Astrocyte of the cerebellum (primary cell): ENCODE results near the gene KRTAP5-4.
"Not testable (repeated sequence)": the region's sequence is repeated elsewhere in the genome, so short reads cannot be mapped to it uniquely, and the experiment has no call there.

Source experiments
- DNase-seq: peaks from one replicate; pipeline ENCODE4 v3.0.0-alpha.2; 2011; ENCODE audit warnings: low read depth
- H3K4me3 ChIP-seq: 2 replicates; pipeline ENCODE4 v1.5.1; 2011; ENCODE audit warnings: mild to moderate bottlenecking, low read depth, low read length, moderate library complexity
- in situ Hi-C: cut with HindIII; loops from 2 replicates; pipeline ENCODE4 v1.10.0; 2017; ENCODE audit warnings: low sequenced_read_pairs
- TF ChIP-seq, protein P1 (sequence below): IDR thresholded peaks from 2 replicates; pipeline ENCODE4 v1.5.1; 2012; ENCODE audit warnings: low read length, low read depth, moderate library complexity, mild to moderate bottlenecking; ENCODE audit errors: missing control alignments

Gene KRTAP5-4

GRCh38 chr11:1647901-1648652 lies 26.1 kb upstream of the KRTAP5-4 start:
- DNase-seq: no peak
- H3K4me3 ChIP-seq: no peak overlapping the region
- TF ChIP-seq, protein P1, sequence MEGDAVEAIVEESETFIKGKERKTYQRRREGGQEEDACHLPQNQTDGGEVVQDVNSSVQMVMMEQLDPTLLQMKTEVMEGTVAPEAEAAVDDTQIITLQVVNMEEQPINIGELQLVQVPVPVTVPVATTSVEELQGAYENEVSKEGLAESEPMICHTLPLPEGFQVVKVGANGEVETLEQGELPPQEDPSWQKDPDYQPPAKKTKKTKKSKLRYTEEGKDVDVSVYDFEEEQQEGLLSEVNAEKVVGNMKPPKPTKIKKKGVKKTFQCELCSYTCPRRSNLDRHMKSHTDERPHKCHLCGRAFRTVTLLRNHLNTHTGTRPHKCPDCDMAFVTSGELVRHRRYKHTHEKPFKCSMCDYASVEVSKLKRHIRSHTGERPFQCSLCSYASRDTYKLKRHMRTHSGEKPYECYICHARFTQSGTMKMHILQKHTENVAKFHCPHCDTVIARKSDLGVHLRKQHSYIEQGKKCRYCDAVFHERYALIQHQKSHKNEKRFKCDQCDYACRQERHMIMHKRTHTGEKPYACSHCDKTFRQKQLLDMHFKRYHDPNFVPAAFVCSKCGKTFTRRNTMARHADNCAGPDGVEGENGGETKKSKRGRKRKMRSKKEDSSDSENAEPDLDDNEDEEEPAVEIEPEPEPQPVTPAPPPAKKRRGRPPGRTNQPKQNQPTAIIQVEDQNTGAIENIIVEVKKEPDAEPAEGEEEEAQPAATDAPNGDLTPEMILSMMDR: no peak
- in situ Hi-C loops: no loop called here

GRCh38 chr11:1646540-1646939 lies 24.6 kb upstream of the KRTAP5-4 start:
- in situ Hi-C loops: not testable (repeated sequence)

DNA sequence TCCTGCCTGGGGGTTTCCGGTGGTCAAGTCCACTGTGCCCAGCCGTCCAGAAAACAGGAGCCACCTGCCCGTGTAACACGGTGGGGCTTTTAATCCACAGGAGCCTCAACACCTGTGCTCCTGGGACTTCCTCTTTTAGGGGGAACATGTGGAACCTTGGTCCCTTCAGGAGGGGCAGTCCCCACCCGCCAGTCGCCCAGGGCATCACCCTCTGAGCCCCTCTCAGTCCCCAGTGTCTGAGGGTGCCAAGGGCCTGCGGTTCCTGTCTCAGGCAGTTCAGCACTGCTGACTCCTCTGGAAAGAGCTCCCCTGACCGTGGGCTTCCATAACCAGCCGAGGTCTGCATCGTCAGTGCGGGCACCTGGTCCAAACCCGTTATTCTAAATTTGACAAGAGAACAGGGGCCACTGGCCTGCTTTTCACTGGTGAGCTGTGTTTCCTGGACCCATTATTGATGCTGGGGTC lies 23.5 kb upstream of the KRTAP5-4 start:
- DNase-seq: no peak
- no peak overlapping the region for H3K4me3 ChIP-seq
- TF ChIP-seq, protein P1: no peak
- in situ Hi-C loops: no loop called here

More at GRCh38 chr11:1646540-1646939, 24.6 kb upstream of the KRTAP5-4 start:
- H3K4me3 ChIP-seq, DNase-seq: not testable (repeated sequence)

GRCh38 chr11:1644601-1645356 lies 22.8 kb upstream of the KRTAP5-4 start:
- H3K4me3 ChIP-seq: no peak overlapping the region
- in situ Hi-C loops: no loop called here
- TF ChIP-seq, protein P1: no peak
- no peak for DNase-seq

GRCh38 chr11:1643146-1643690 lies 21.3 kb upstream of the KRTAP5-4 start:
- no peak for DNase-seq
- in situ Hi-C loops: no loop called here
- no peak overlapping the region for H3K4me3 ChIP-seq
- TF ChIP-seq, protein P1: no peak

- TF ChIP-seq, protein P1: no peak
- DNase-seq: no peak
- in situ Hi-C loops: no loop called here
- H3K4me3 ChIP-seq: no peak overlapping the region
Observed at GRCh38 chr11:1642288-1643145, 20.6 kb upstream of the KRTAP5-4 start.
